ENCODE measurements around the gene GPC3. TPM values are rescaled to one million over a fixed set of nuclear protein-coding genes. Genes with fewer than 3 reads are reported as not detected.

GPC3 gene
- total and polyA plus RNA-seq, 7 donors = 0.43 to 2.3 (median 1.4) TPM

DNA sequence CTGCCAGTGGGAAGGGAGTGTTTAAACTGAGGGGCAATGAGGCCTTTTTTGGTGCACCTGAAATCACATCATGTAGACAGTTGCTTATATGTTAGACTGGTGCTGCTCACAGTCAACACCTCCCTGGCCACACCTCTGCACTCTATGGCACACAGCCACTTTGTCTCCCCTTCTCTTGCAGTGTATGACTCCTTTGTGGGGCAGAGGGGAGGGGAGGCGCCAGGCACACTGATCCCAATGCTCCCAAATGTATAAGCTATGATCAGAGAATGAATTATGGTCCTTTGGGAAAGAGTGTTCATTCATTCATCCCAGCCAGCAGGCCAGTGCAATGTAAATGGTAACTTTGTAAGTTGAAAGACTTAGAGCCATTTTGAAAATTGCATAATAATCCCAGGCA is 4.6 kb upstream of the GPC3 start:
- TF ChIP-seq, protein P1, sequence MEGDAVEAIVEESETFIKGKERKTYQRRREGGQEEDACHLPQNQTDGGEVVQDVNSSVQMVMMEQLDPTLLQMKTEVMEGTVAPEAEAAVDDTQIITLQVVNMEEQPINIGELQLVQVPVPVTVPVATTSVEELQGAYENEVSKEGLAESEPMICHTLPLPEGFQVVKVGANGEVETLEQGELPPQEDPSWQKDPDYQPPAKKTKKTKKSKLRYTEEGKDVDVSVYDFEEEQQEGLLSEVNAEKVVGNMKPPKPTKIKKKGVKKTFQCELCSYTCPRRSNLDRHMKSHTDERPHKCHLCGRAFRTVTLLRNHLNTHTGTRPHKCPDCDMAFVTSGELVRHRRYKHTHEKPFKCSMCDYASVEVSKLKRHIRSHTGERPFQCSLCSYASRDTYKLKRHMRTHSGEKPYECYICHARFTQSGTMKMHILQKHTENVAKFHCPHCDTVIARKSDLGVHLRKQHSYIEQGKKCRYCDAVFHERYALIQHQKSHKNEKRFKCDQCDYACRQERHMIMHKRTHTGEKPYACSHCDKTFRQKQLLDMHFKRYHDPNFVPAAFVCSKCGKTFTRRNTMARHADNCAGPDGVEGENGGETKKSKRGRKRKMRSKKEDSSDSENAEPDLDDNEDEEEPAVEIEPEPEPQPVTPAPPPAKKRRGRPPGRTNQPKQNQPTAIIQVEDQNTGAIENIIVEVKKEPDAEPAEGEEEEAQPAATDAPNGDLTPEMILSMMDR (IDR thresholded peaks at IDR 0.05) = no peak
- H3K27me3 ChIP-seq (ENCODE audit: insufficient read depth in 3 of 3, low read length in 2 of 3) = peaks cover 0 to 16% (median 0%) of the 10 kb centered on the region in 3 donors
- WGBS, 3 donors = 58 to 88% methylated on average over 1 of the region's 1 CpG; no CpG with 5 or more reads in 1 of the 3 donors
- H3K36me3 ChIP-seq (ENCODE audit: insufficient read depth in 1 of 2, low read depth in 1 of 2) = no peaks in the 10 kb centered on the region
- DNase-seq (no peak), ATAC-seq (no peak)
- H3K4me1 ChIP-seq = no peaks in the 10 kb centered on the region
- no peaks in the 10 kb centered on the region for H3K9me3 ChIP-seq
- intact Hi-C loops (cut with DNase I) = no loop called here
- no peak overlapping the region for H3K27ac ChIP-seq
- H3K4me3 ChIP-seq = no peak overlapping the region

DNA sequence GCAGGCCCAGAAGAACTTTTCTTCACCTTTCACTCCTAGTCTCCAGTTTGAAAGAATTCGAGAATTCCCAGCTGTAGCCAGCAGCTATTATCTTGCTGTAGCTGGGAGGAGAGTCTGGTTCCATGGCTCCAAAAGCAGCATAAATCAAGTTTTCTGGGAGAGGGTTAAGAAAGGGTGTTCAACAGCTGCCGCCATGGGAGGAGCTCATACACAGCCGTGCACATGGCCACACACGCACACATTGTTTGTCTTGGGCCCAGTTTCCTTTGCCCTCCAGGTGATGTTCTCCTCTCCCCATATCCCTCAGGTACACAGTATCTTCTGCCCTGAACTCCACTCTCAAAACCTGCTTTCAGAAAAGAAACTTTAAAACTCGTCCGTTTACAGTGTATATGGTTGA is 4.1 kb upstream of the GPC3 start:
- TF ChIP-seq, protein P1 (IDR thresholded peaks at IDR 0.05) = no peak
- Histone ChIP-seq H3K4me1 (no peaks in the 10 kb centered on the region), H3K4me3 (no peak overlapping the region), H3K27me3 (ENCODE audit: insufficient read depth in 3 of 3, low read length in 2 of 3) (peaks cover 0 to 21% (median 0%) of the 10 kb centered on the region in 3 donors), H3K9me3 (no peaks in the 10 kb centered on the region), H3K36me3 (ENCODE audit: insufficient read depth in 1 of 2, low read depth in 1 of 2) (no peaks in the 10 kb centered on the region), H3K27ac (no peak overlapping the region)
- 55 to 68% (median 65%) methylated on average over 6 of the region's 6 CpGs for WGBS, 3 donors
- intact Hi-C loops (cut with DNase I) = no loop called here
- DNase-seq (no peak), ATAC-seq (no peak)

DNA sequence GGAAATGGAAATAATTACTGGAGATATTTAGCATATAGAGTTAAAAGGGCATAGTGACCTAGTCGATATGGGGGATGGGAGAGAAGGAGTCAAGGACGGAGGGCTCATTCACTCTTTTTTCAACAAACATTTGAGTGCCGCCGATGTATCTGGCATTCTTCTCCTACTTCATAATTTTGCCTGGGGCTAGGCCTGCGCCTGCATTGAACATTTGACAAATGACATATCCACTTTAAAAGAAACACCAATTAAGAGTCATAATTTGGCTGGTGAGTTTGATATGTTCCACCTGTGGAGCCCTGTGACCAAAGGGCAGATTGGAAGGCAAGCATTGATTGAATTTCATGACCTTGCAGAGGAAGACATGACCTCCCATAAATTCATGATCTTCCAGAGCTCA is 2.6 kb upstream of the GPC3 start:
- 72 to 81% (median 80%) methylated on average over 5 of the region's 5 CpGs for WGBS, 3 donors

DNA sequence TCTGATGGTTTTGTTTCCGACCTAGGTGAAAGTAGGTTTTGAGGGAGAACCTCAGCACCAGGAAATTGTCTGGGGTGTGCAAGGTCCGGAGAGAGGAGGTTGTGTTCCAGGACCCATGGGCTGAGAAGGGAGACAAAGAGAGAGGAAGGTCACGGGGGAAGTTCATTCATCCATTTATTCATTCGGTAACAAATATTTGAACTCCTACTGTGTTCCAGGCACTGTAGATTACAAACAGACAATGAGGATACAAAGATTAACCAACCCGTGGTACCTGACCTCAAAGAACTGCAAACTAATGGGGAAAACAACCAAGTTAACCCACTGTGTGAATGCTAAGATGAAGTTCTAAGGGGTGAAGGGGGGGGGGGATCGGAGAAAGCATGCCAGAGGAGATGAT is 1.8 kb upstream of the GPC3 start:
- TF ChIP-seq, protein P1 (IDR thresholded peaks at IDR 0.05) = no peak
- intact Hi-C loops (cut with DNase I) = no loop called here
- no peak for DNase-seq
- H3K4me3 ChIP-seq = no peak overlapping the region
- WGBS, 3 donors = 68 to 84% (median 75%) methylated on average over 6 of the region's 6 CpGs
- no peak overlapping the region for H3K27ac ChIP-seq
- H3K27me3 ChIP-seq (ENCODE audit: insufficient read depth in 3 of 3, low read length in 2 of 3) = peaks cover 0 to 35% (median 0%) of the 10 kb centered on the region in 3 donors
- H3K9me3 ChIP-seq = no peaks in the 10 kb centered on the region
- no peak for ATAC-seq
- H3K4me1 ChIP-seq = no peaks in the 10 kb centered on the region
- no peaks in the 10 kb centered on the region for H3K36me3 ChIP-seq (ENCODE audit: insufficient read depth in 1 of 2, low read depth in 1 of 2)

More for the DNA sequence above, 2.6 kb upstream of the GPC3 start:
- no peaks in the 10 kb centered on the region for H3K4me1 ChIP-seq
- ATAC-seq (no peak), DNase-seq (no peak)
- H3K9me3 ChIP-seq = no peaks in the 10 kb centered on the region
- no peaks in the 10 kb centered on the region for H3K36me3 ChIP-seq (ENCODE audit: insufficient read depth in 1 of 2, low read depth in 1 of 2)
- TF ChIP-seq, protein P1 (IDR thresholded peaks at IDR 0.05) = no peak
- no peak overlapping the region for H3K27ac ChIP-seq
- no peak overlapping the region for H3K4me3 ChIP-seq
- intact Hi-C loops (cut with DNase I) = no loop called here
- peaks cover 0 to 33% (median 0%) of the 10 kb centered on the region in 3 donors for H3K27me3 ChIP-seq (ENCODE audit: insufficient read depth in 3 of 3, low read length in 2 of 3)
